Measurements from ENCODE around the gene SAPCD1.

SAPCD1 gene

DNA sequence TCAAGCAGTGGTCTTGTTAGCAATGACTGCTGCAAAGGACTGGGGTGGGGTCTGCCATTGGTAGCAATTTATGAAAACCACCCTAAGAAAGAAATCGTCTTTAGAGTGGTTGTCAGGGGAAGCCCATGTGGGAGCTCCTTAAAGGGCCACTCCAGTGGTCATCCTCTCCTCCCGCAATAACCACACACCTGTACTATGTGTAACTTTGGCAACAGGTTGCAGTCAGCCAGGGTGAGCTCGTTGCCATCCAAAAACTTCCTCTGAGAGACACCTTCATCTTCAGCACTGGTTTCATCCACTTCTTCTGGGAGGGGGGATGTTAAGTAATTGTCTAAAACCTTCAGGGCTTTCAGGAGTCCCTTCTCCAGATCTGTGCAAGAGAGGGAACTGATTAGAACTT is 30.4 kb upstream of the SAPCD1 start:
- Histone ChIP-seq H3K9me3 (ENCODE audit: insufficient read depth, low read depth, low read length) (no peaks in the 10 kb centered on the region), H3K27me3 (ENCODE audit: insufficient read depth, low read length) (no peaks in the 10 kb centered on the region), H3K36me3 (ENCODE audit: insufficient read depth, low read depth, low read length) (peaks cover 51% of the 10 kb centered on the region), H3K4me3 (ENCODE audit: low read length) (no peak overlapping the region), H3K4me1 (ENCODE audit: insufficient read depth, low read length) (peaks cover 15% of the 10 kb centered on the region), H3K9ac (ENCODE audit: low read depth, low read length) (no peak overlapping the region), H3K27ac (ENCODE audit: low read length) (no peak overlapping the region)

- H3K27ac ChIP-seq (ENCODE audit: low read length) = peak overlapping the region; percentile 78
- H3K9ac ChIP-seq (ENCODE audit: low read depth, low read length) = peak overlapping the region; percentile 73; the same call in 1 of the 2 replicates
- H3K4me1 ChIP-seq (ENCODE audit: insufficient read depth, low read length) = peaks cover 29% of the 10 kb centered on the region
These were observed 28.7 kb upstream of the SAPCD1 start for GRCh38 chr6:31733734-31734133.

DNA sequence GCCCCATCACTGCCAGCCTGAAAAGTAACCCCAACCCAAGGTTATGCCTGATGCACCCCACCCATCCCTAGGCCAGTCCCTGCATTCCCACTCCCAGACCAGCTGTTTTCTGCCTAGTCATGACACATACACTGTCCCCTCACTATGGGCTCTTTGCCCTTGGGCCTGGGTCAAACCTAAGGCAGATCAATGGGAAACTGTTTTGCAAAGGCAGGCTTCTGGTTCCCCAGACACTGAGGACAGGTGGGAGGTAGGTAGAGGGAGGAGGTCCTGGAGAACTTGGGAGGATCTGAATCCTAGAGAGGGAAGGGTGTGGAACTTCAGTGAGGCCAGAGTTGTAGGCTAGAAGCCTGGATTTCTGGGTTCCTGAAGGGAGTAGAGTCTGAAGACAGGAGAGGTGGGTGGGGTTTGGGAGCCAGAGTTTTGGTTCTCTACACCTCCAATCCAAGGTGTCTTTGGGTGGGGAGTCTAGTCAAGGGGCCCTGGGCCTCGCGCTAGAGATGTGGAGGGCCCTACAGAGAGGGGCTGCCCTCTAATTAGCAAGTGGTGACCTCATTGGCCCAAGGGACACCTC is 28.1 kb upstream of the SAPCD1 start:
- Histone ChIP-seq H3K36me3 (ENCODE audit: insufficient read depth, low read depth, low read length) (peaks cover 40% of the 10 kb centered on the region), H3K27ac (ENCODE audit: low read length) (peak overlapping the region; percentile 78), H3K27me3 (ENCODE audit: insufficient read depth, low read length) (no peaks in the 10 kb centered on the region), H3K9me3 (ENCODE audit: insufficient read depth, low read depth, low read length) (no peaks in the 10 kb centered on the region), H3K4me1 (ENCODE audit: insufficient read depth, low read length) (peaks cover 31% of the 10 kb centered on the region), H3K4me3 (ENCODE audit: low read length) (peak overlapping the region; percentile 71), H3K9ac (ENCODE audit: low read depth, low read length) (peak overlapping the region; percentile 73; the same call in 1 of the 2 replicates)

More at GRCh38 chr6:31733734-31734133, 28.7 kb upstream of the SAPCD1 start:
- peak overlapping the region; percentile 71; the same call in 1 of the 2 replicates for H3K4me3 ChIP-seq (ENCODE audit: low read length)
- H3K27me3 ChIP-seq (ENCODE audit: insufficient read depth, low read length) = no peaks in the 10 kb centered on the region
- no peaks in the 10 kb centered on the region for H3K9me3 ChIP-seq (ENCODE audit: insufficient read depth, low read depth, low read length)
- H3K36me3 ChIP-seq (ENCODE audit: insufficient read depth, low read depth, low read length) = peaks cover 40% of the 10 kb centered on the region

DNA sequence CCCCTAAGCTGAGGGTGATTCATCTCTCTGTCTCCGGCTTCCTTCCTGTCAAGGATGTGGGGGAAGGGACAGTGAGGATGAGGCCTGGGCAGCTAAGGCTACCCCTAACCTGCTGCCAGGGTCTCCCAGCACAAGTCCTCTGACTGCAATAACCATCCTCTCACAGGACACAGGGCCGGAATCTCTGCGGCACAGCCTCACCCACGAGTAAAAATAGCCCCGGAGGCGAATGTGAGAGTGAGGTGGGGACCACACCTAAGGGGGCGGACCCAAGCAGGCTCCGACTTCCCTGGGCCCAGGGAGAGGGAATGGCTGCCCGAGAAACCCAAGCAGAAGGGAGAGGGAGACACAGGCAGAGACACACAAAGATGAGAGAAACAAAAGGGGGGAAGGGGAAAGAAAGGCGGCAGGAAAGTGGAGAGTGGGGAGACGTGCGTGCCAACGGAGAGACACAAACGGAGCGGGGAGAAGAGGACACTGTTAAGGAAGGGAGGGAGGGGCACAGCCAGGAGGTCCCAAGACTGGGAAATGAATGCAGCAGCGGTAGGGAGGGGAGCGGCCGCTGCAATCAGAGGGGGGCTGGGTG is 27.5 kb upstream of the SAPCD1 start:
- H3K9ac ChIP-seq (ENCODE audit: low read depth, low read length) = peak overlapping the region; percentile 73; the same call in 1 of the 2 replicates
- no peak overlapping the region for H3K27ac ChIP-seq (ENCODE audit: low read length)
- H3K36me3 ChIP-seq (ENCODE audit: insufficient read depth, low read depth, low read length) = peaks cover 40% of the 10 kb centered on the region
- no peaks in the 10 kb centered on the region for H3K27me3 ChIP-seq (ENCODE audit: insufficient read depth, low read length)
- peaks cover 31% of the 10 kb centered on the region for H3K4me1 ChIP-seq (ENCODE audit: insufficient read depth, low read length)
- no peaks in the 10 kb centered on the region for H3K9me3 ChIP-seq (ENCODE audit: insufficient read depth, low read depth, low read length)
- H3K4me3 ChIP-seq (ENCODE audit: low read length) = peak overlapping the region; percentile 71

GRCh38 chr6:31736021-31736767 is 26.3 kb upstream of the SAPCD1 start, which contains the start of gene CLIC1:
Gene CLIC1 (minus strand): TSS chr6:31736530. CDS start chr6:31736300, 230 bp downstream.
- Histone ChIP-seq H3K9ac (ENCODE audit: low read depth, low read length) (peak within 1 kb of the TSS; percentile 73), H3K4me3 (ENCODE audit: low read length) (peak within 1 kb of the TSS; percentile 71), H3K4me1 (ENCODE audit: insufficient read depth, low read length) (peaks cover 34% of the 10 kb centered on the region), H3K36me3 (ENCODE audit: insufficient read depth, low read depth, low read length) (peaks cover 35% of the 10 kb centered on the region), H3K27me3 (ENCODE audit: insufficient read depth, low read length) (no peaks in the 10 kb centered on the region), H3K27ac (ENCODE audit: low read length) (peak within 1 kb of the TSS; percentile 84), H3K9me3 (ENCODE audit: insufficient read depth, low read depth, low read length) (no peaks in the 10 kb centered on the region)

DNA sequence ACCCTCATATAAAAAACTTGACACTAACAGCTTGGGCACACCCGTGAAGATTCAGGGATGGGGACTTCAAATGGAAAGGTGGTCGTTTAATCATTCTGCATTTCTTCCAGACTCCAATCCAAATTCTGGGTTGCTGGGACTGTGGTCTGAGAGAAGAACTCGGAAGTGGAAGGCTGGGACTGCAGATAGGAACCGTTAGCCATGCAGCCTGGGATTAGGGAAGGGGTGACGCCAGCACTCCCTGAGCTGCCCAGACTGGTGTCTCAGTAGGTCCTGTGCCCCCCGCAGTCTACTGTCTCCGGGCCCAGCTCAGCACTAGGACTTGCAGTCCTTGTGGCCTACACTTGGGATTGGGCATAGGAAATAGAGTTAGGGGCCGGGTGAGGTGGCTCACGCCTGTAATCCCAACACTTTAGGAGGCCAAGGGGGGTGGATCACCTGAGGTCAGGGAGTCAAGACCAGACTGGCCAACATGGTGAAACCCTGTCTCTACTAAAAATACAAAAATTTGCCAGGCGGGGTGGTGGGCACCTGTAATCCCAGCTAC is 25.6 kb upstream of the SAPCD1 start:
- peak overlapping the region; percentile 73; the same call in 1 of the 2 replicates for H3K9ac ChIP-seq (ENCODE audit: low read depth, low read length)
- no peaks in the 10 kb centered on the region for H3K27me3 ChIP-seq (ENCODE audit: insufficient read depth, low read length)
- no peaks in the 10 kb centered on the region for H3K9me3 ChIP-seq (ENCODE audit: insufficient read depth, low read depth, low read length)
- peak overlapping the region; percentile 84 for H3K27ac ChIP-seq (ENCODE audit: low read length)
- peaks cover 34% of the 10 kb centered on the region for H3K4me1 ChIP-seq (ENCODE audit: insufficient read depth, low read length)
- peak overlapping the region; percentile 71 for H3K4me3 ChIP-seq (ENCODE audit: low read length)
- H3K36me3 ChIP-seq (ENCODE audit: insufficient read depth, low read depth, low read length) = peaks cover 35% of the 10 kb centered on the region

DNA sequence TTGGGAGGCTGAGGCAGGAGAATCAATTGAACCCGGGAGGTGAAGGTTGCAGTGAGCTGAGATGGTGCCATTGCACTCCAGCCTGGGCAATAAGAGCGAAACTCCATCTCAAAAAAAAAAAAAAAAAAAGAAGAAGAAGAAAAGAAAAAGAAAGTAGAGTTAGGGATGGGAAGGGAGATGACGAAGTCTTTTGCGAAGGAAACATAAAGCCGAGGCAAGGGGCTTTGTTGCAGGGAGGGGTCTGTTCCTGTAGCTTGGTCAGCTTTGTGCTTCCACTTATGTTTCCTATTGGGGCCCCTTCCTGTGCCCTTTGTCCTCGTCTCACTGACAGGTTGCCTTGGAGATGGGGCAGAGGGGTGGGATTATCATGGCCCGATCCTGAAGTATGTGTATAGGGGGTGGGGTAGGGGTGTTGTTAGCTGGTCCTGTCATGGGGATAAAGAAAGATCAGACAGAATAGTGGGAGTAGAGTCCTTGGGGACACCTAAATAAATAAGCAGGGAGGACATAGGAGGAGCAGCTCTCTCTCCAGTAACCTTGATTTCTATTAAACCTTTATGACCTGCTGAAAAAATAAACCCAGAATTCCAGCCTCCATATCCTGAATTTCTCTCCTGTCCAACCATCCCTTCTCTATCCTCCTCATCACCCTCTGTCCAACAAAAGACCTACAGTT is 25.0 kb upstream of the SAPCD1 start:
- peak overlapping the region; percentile 44; the same call in 1 of the 2 replicates for H3K4me3 ChIP-seq (ENCODE audit: low read length)

DNA sequence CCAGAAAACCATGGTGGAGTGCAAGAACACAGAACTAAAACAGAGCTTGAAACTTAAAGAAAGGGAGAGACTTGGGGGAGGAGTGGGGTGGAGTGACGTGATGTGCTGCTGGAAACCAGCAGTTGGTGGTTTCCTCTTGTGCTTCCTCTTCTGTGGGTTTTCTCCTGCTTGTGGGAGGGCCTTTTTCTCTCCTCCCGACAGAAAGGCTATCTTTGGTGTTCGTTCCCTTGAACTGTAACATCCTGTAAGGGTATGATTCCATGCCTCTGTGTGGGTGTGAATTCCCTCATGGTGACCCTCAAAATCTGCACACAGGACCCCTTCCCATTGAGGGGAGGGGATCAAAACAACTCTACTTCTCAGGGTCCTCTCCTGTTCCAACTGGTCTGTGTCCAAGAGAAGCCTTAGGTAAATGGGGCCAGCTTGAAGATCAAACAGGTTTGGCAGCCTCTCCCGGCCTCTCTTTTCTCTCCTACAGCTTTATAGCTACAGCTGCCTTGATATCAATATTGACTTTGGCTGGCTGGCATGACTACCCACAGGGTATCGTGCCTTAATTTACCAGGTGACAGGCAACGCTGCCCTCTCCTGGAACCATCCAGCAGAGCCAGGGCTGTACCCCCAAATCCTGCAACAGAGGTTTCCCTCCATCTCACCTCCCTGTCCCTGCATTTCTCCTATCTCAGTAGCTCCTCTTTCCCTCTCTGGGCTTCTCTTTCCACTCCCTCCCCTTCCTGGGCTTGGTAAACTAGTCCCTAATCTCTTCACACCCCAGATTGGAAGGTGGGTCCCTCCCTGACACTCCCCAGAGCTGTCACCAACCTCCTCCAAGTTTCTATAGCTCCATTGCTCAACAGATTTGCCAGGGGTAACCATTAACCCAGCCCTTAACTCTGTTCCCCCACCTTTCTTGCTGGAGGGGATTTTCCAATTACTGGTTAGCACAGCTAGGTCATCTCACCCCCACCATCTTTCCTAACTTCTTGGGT is 24.2 kb upstream of the SAPCD1 start:
- peaks cover 22% of the 10 kb centered on the region for H3K36me3 ChIP-seq (ENCODE audit: insufficient read depth, low read depth, low read length)
- H3K27me3 ChIP-seq (ENCODE audit: insufficient read depth, low read length) = no peaks in the 10 kb centered on the region
- peak overlapping the region; percentile 73; the same call in 1 of the 2 replicates for H3K9ac ChIP-seq (ENCODE audit: low read depth, low read length)
- peaks cover 34% of the 10 kb centered on the region for H3K4me1 ChIP-seq (ENCODE audit: insufficient read depth, low read length)
- H3K9me3 ChIP-seq (ENCODE audit: insufficient read depth, low read depth, low read length) = no peaks in the 10 kb centered on the region
- no peak overlapping the region for H3K27ac ChIP-seq (ENCODE audit: low read length)
- peak overlapping the region; percentile 44; the same call in 1 of the 2 replicates for H3K4me3 ChIP-seq (ENCODE audit: low read length)

More for the DNA sequence above, 25.0 kb upstream of the SAPCD1 start:
- Histone ChIP-seq H3K36me3 (ENCODE audit: insufficient read depth, low read depth, low read length) (peaks cover 30% of the 10 kb centered on the region), H3K9ac (ENCODE audit: low read depth, low read length) (peak overlapping the region; percentile 73; the same call in 1 of the 2 replicates), H3K27ac (ENCODE audit: low read length) (no peak overlapping the region), H3K4me1 (ENCODE audit: insufficient read depth, low read length) (peaks cover 34% of the 10 kb centered on the region), H3K27me3 (ENCODE audit: insufficient read depth, low read length) (no peaks in the 10 kb centered on the region), H3K9me3 (ENCODE audit: insufficient read depth, low read depth, low read length) (no peaks in the 10 kb centered on the region)

- Histone ChIP-seq H3K4me1 (ENCODE audit: insufficient read depth, low read length) (peaks cover 28% of the 10 kb centered on the region), H3K27me3 (ENCODE audit: insufficient read depth, low read length) (no peaks in the 10 kb centered on the region), H3K36me3 (ENCODE audit: insufficient read depth, low read depth, low read length) (peaks cover 11% of the 10 kb centered on the region), H3K27ac (ENCODE audit: low read length) (peak within 1 kb of the TSS; percentile 90), H3K9me3 (ENCODE audit: insufficient read depth, low read depth, low read length) (no peaks in the 10 kb centered on the region), H3K4me3 (ENCODE audit: low read length) (peak within 1 kb of the TSS; percentile 64), H3K9ac (ENCODE audit: low read depth, low read length) (peak within 1 kb of the TSS; percentile 91)
These were observed 22.6 kb upstream of the SAPCD1 start, which contains the start of gene MSH5 for GRCh38 chr6:31739639-31740396. Gene MSH5 (plus strand): TSS chr6:31740005. CDS start chr6:31740467, 462 bp downstream.
